ENCODE measurements around the gene ADAMTSL4.

Gene ADAMTSL4

DNA sequence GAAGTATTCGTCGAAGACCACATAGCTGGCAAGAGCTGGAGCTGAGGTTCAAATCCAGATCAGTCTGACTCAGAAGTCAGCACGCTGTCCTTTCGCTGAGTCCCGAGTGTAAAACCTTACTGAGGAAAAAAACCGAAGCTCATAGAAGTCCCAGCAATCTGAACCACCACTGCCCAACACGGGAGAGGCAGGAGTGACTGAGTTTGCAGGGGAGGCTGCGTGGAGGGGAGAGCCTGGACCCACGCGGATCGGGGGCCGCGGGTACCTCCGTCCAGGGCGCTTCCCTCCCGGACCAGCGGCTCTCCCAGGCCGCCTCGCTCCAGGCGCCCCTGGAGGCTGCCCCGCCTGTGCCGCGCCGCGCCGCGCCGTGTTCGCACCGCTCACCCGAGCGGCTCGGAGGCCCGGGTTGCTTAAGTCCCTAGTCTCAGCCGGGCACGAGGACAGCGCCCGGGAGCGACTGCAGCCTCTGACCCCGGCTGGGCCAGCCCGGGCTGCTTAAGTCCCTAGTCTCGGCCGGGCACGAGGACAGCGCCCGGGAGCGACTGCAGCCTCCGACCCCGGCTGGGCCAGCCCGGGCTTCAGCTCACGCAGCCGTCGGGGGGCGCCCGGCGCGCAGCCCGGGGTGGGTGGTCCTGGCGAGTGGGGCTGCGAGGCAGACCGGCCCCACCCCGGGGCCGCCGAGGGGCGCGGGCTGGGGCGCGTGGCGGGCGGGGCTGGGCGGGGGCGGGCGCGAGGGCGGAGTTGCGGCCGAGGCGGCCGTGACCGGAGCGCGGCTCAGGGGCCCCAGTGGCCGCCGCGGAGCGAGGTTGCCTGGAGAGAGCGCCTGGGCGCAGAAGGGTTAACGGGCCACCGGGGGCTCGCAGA lies at the start of gene ADAMTSL4:
ADAMTSL4 (plus strand) TSS at position 777 of the 864 bp plus-strand sequence. CDS start 2,881 bp downstream, outside the sequence.
- DNase-seq, result peak in 1 of 2 donors; percentile 37

DNA sequence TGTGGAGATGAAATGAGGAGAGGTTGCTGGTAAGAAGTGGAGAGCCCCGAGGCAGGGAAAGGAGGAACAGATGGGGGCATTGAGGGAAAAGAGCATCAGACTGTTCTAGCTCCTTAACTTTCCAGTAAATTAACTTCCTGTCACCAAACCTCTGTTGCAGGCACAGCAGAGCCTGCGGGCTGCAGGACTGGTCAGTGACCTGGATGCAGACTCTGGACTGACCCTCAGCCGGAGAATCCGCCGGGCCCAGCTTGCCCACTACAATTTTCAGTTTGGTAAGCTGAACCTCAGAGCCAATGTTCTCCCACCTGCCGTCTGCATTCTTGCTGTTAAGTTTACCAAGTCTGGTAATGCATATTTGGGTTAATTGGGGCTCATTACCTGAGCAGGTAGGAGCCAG lies 43.8 kb upstream of the ADAMTSL4 start:
- no peak for DNase-seq

DNA sequence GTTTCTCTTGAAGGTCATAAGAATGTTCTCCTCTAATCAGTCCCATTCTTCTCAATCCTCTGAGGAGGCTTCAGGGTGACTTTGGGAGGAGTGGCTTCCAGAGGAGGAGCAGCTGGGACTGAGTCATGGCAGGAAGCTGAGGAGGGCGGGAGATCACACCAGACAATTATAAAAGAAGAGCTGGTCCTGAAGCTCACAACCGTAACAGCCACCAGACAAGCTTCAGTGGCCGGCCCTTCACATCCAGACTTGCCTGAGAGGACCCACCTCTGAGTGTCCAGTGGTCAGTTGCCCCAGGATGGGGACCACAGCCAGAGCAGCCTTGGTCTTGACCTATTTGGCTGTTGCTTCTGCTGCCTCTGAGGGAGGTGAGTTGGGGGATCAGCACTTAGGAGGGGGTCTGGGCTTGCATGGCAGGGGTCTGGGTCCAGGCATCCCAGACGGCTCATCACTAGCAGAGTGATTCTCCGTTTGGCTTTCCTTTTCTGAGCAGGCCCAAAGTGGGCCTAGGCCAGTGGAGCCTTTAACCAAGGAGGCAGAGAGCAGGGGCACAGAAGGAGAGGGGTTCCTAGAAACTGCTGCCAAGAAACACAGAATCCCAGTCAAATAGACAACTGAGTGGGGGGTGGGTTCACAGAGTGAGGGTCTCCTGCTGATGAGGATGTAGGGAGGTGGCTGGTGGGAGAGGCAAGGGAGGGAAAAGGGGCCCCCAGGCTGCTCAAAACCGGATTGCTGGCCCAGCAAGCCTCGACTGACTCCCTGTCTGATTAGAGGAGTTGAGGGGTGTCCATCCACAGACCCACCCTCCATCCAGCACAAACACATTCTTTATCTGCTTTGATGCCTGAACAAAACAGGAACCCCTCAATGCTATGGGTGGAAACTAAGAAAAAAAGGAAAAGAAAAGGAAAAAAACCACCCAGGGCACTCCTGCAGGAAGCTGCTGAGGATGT lies 41.0 kb upstream of the ADAMTSL4 start, which contains the start of gene ECM1:
ECM1 (plus strand) TSS at position 198 of the 953 bp plus-strand sequence; CDS start at position 299, 101 bp downstream.
- no peak for DNase-seq

DNA sequence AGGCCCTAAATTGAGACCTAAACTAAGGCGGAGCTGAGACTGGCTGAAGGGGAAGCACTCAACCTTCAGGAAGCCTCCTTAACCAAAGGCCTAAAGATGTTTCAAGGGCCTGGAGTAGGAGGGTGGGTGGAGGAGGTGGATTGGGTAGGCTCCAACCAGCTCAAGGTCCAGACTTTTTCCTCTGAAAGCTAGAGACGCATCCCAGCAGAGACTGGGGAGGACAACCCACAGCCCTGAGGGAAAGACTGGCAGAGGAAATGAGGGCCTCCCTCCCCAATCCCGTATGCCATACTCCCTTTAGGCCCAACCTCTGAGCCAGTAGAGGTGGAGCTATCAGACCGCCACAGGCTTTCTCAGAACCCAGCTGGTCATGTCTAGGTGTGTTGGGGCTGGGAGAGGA lies 40.2 kb upstream of the ADAMTSL4 start:
- no peak for DNase-seq

DNA sequence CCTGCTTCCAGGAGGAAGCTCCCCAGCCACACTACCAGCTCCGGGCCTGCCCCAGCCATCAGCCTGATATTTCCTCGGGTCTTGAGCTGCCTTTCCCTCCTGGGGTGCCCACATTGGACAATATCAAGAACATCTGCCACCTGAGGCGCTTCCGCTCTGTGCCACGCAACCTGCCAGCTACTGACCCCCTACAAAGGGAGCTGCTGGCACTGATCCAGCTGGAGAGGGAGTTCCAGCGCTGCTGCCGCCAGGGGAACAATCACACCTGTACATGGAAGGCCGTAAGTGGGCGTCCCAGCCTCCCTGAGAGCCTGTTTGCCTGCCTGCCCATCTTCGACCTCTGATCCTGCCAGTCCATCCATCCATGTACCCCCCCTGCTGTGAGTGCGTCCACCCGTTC lies 37.7 kb upstream of the ADAMTSL4 start:
- no peak for DNase-seq

DNA sequence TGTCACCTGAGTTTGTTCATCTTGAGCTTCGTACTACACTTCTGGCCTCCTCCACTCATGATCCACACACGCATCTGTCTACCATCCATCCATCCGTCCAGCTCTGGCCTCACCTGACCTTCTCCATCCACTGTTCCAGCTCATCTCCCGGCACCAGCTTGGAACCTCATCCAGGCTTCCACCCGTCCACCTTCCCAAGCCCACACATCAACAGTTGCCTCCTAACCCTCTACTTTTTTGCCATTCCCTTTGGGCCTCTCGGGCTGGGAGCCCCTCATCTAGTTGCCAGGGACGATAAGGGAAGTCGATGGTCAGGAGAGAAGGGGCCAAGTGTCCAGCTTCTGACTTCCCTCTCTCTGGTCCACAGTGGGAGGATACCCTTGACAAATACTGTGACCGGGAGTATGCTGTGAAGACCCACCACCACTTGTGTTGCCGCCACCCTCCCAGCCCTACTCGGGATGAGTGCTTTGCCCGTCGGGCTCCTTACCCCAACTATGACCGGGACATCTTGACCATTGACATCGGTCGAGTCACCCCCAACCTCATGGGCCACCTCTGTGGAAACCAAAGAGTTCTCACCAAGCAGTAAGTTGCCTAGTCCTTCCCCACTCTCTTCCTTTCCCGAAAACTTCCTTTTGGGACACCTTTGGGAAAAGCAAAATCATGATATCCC lies 37.1 kb upstream of the ADAMTSL4 start:
- DNase-seq, result no peak

DNA sequence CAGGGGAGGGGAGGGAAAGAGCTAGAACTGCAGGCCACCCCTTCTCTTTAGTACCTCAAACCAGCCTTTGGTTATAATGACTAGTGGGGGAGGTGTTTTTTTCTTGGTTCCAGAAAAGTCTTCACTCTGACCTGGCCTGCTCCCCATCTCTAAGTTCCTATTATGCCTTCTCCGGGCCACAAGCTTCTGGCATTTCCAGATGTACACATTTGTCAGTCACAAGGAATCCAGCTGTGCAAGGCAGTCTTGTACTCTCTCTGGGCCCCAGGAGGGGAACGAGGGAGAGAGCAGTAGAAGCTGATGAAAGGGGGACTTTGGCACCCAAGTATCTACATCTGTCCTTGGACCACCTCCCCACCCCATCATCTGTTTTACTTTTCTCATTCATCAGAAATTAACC lies 36.4 kb upstream of the ADAMTSL4 start:
- no peak for DNase-seq

DNA sequence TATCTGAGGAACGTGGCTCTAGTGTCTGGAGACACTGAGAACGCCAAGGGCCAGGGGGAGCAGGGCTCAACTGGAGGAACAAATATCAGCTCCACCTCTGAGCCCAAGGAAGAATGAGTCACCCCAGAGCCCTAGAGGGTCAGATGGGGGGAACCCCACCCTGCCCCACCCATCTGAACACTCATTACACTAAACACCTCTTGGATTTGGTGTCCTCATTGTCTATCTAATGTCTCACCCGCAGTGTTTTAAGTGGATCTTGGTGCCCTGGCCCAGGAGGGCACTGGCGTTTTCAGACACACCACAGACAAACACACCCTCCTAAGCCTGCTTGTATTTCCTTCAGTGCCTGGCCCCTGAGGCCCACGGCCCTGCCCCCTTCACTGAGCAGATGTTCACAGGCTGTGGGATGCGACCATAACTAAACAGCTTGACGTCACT lies 35.8 kb upstream of the ADAMTSL4 start:
- DNase-seq, result no peak

DNA sequence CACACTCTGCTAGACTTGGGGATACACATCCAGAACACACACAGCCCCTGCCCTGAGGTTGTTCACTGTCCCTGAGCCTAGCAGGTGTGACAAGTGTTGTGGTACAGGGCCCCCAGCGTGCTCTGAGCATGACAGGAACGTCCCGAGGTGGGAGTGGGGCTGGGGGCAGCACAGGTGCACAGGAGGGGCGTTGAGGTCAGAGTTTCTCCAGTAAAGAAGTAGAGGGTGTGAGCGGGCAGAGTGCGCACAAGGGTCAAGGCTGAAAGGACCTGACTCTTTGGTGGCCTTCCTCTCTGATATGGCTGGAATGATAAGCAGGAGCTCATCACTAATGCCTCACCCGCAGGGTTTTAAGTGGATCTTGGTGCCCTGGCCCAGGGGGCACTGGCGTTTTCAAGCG lies 34.9 kb upstream of the ADAMTSL4 start:
- DNase-seq, result no peak

DNA sequence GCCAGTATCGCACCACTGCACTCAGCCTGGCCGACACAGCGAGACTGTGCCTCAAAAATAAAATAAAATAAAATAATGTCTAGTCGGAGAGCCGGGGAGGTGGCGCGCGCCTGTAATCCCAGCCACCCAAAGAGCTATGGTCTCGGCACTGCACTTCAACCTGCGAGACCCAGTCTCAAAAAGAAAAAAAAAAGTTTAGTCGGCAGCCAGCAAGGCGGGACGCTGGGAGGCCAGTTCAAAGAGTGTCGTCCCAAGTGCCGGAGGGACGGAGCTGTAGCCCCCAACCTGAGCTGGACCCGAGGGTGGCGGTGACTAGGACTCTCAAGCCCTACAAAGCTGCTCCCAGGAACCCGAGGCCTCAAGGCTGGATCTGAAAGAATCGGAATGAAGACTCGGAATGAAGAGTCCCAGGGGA lies 34.3 kb upstream of the ADAMTSL4 start:
- no peak for DNase-seq

DNA sequence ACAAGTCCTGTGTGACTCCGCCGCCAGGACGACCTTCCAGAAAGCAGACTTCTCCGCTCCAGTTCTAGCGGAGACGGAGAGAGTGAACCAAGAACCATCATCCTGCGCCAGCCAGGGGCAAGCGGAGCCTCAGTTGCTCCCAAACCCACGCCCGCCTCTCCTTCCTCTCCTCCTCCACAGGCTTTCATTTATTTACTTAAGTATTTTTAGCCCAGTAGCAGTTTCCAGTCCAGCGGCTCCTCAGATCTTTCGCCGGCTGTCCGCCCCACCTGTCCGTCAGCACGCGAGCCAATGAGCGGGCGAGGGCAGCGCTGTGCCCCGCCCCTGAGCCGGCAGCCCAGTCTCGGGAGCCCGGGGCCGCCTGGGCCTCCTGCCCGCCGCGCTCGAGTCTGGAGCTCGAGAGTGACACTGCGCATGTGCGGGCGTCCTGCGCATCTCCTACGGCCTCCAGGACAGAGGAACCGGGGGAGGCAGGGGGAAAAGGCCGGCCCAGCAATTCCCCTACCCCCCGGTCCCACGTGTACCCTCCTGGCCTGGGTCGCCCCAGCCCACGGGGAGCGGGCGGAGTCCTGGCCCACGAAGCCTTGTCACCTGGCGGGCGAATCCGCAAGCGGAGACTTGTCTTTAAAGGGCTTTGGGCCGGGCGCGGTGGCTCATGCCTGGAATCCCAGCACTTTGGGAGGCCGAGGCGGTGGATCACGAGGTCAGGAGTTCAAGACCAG lies 33.7 kb upstream of the ADAMTSL4 start, which contains the start of gene FALEC:
FALEC (plus strand) TSS at position 425 of the 722 bp plus-strand sequence.
- peak; percentile 93 to 94 for DNase-seq

DNA sequence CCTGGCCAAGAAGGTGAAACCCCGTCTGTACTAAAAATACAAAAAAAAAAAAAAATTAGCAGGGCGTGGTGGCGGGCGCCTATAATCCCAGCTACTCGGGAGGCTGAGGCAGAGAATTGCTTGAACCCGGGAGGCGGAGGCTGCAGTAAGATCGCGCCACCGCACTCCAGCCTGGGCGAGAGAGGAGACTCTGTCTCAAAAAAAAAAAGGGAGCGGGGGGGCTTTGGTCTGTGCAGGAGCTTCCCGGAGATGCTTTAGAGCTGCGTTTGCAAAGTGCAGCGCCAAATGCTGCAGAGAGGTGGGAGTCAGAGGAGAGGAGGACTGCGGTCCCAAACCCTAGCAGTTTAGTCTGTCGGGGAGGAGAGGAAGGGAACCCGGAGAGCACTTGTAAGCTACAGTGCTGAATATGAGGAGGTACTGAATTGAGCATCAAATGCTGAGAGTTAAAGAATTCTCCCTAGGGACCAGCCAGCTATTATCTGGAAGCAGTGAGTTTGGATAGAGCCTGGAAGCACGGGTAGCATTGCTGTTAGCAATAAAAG lies 33.1 kb upstream of the ADAMTSL4 start:
- DNase-seq, result no peak

DNA sequence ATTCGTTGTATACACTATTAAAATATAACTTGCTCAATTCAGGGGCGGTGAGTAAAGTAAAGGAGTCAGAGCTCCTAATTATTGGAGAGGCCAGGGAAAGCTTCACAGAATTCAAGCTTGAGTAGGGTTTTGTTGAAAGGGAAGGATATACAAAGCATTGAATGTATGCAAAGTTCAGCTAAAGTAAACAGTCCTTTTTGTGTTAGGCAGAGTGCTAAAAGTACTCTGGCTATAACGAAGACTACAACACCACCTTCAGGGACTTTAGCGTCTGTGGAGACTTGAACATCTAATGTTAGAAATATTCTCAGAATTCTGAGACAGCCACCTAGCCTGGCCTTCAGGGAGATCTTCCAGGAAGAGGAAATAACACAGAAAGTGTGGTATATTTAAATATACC lies 32.6 kb upstream of the ADAMTSL4 start:
- DNase-seq, result peak in 1 of 2 donors; percentile 10

DNA sequence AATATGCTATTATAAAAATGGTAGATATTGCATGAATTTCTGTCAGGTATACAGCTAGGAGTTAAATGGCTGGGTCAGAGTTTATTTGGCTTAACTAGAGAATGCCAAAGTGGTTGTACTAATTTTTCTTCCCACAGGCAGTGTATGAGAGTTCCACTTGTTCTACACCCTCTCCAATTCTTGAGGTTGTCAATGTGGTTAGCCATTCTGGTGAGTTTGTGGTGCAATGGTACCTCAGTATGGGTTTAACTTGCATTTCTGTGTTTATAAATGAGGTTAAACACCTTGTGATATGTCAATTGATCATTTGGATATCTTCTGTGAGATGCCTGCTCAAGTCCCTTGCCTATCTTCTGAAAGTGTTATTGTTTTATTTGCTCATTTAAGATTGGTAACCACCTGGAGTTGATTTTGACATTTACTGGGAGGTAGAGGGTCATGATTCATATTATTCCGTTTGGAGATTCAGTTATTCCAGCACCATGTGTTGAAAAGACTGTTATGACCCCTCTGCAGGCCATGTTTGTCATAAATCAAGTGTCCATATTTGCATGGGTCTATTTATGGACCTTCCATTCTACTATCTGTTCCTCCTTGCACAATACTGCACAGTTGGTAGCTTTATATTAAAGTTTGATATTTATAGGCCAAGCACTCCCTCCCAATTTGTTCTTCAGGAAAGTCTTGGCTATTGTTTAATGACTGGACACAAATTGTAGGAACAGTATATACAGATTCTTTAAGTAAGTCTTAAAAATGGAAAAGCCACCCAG lies 27.8 kb upstream of the ADAMTSL4 start:
- no peak for DNase-seq

DNA sequence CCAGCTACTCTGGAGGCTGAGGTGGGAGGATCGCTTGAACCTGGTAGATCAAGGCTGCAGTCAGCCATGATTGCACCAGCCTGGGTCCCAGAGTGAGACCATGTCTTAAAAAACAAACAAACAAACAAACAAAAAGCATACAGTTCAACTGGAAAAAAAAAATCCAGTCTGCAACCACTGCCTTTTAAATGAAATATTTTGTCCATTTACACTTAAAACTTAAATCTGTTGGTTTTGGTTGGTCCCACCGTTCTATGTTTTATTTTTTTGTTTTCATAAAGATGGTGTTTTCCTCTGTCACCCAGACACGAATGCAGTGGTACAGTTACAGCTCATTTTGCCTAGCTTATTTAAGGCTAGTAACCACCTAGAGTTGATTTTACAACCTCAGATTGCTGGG lies 23.9 kb upstream of the ADAMTSL4 start:
- DNase-seq, result no peak

DNA sequence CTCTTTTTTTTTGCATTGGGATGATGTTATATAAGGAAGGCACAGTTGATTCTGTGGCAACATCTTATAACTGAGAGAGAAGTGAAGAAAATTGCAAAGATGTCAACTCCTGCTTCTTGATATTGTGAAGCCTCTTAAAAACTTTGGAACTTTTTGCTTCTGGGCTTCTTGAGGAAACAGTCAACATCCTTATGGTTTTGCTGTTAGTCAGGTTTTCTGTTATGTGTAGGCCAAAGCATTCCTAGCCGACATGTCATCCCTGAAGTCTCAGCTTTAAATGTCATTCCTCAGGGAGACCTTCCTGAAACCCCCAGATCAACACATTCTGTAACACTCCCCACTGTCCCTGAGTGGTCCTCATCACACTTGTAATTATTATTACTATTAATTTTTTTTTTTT lies 21.0 kb upstream of the ADAMTSL4 start:
- no peak for DNase-seq

DNA sequence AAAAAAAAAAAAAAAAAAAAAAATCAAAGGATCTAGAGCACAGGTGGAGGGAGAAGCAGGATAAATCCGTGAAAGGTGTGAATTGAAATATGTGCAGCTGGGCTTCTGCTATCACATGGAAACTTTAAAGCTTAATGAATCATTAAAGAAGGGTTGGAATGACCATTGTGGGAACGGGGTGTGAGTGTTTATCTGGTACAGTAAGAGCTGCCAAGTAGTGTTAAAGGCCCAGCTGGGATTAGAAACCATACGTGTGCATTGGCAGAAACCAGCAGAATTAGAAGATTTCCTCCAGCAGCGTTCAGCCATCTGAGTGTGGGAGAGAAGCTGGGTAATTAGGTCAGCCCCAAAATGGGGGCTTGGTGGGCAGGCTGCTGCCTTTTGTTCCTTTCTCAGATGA lies 20.2 kb upstream of the ADAMTSL4 start:
- no peak for DNase-seq

DNA sequence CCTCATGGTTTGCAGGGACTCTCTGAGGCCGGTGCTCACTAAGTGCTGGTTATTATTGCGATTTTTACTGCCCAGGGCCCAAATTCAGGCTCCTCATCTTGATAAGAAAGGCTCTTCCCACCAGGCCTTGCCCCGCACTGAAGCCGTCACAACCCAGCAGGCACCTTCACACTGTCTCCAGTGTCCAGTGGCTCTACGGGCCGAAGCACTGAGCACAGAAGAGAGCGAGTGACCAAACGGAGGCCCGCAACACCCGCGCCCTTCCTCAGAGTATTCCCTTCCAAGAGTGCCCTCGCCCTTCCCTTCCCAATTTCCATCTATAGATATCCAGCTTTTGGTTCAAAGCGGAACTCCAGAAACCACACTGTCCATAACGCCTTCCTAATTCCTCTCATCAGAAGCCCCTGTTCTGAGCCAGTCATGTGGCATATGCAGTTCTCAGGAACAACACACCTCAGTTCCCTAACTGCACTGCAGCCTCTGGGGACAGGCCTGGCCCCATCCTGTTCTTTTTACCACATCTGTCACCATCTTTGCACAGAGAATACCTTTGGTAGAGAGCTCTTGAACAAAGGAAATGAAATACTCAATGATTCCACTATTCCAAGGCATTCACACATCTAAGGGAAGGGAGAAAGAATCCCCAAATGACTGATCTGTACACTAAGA lies 18.6 kb upstream of the ADAMTSL4 start:
- no peak for DNase-seq

DNA sequence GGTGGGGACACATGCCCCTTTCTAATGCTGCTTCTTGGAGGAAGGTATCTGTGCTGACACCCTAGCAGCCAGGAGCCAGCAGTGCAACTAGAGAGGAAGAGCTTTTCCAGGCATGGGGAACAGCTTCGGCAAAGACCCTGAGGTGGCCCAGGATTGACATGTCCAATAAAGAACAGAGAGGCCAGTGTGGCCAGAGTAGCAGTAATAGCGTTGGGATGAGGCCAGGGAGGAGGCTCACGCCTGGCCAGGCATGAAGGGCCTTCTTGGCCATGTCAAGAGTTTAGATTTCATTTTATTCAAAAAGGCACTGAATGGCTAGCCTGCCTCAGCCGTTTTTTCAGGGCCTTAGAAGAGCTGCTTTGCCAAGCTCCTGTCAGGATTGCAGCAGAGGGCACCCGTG lies 16.3 kb upstream of the ADAMTSL4 start:
- DNase-seq, result no peak

DNA sequence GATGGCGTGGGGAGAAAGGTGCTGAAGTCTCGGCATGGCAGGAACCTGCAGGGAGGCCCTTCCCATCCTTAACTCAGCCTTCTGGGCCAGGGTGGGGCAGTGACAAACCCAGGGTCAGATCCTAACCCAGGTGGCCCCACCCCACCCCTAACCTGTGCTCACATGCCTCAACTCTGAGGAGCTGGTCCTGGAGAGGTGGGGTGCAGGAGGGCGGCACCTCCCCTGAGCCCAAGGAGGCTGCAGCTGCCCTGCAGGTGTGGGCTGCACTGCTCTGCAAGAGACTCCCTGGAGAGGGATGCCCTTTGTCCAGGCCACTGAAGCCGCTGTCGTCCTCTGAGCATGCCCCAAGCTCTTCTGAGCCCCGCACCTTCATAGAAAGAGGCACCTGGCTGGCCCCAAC lies 15.2 kb upstream of the ADAMTSL4 start:
- no peak for DNase-seq

Measured in CD4-positive, alpha-beta T cell treated with Interleukin-4 for 1 hour (primary cell).